ENCODE results near the gene TMEM218.
A peak's percentile ranks its signal among the peaks of the same experiment; 100 is the strongest.

TMEM218 gene

GRCh38 chr11:125141686-125142535 lies 30.5 kb upstream of the TMEM218 start:
- no peak for DNase-seq (ENCODE audit: low read depth)
- H3K4me3 ChIP-seq (ENCODE audit: control insufficient read depth, low read depth, low read length) = no peak overlapping the region
- TF ChIP-seq, protein P1, sequence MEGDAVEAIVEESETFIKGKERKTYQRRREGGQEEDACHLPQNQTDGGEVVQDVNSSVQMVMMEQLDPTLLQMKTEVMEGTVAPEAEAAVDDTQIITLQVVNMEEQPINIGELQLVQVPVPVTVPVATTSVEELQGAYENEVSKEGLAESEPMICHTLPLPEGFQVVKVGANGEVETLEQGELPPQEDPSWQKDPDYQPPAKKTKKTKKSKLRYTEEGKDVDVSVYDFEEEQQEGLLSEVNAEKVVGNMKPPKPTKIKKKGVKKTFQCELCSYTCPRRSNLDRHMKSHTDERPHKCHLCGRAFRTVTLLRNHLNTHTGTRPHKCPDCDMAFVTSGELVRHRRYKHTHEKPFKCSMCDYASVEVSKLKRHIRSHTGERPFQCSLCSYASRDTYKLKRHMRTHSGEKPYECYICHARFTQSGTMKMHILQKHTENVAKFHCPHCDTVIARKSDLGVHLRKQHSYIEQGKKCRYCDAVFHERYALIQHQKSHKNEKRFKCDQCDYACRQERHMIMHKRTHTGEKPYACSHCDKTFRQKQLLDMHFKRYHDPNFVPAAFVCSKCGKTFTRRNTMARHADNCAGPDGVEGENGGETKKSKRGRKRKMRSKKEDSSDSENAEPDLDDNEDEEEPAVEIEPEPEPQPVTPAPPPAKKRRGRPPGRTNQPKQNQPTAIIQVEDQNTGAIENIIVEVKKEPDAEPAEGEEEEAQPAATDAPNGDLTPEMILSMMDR (IDR thresholded peaks at IDR 0.05; ENCODE audit: control insufficient read depth, insufficient read depth, low read depth, low read length, missing control alignments) = peak; percentile 93

- TF ChIP-seq, protein P1 (IDR thresholded peaks at IDR 0.05; ENCODE audit: control insufficient read depth, insufficient read depth, low read depth, low read length, missing control alignments) = no peak
- no peak overlapping the region for H3K4me3 ChIP-seq (ENCODE audit: control insufficient read depth, low read depth, low read length)
- DNase-seq (ENCODE audit: low read depth) = no peak
Measured at GRCh38 chr11:125141178-125141577, 29.8 kb upstream of the TMEM218 start.

DNA sequence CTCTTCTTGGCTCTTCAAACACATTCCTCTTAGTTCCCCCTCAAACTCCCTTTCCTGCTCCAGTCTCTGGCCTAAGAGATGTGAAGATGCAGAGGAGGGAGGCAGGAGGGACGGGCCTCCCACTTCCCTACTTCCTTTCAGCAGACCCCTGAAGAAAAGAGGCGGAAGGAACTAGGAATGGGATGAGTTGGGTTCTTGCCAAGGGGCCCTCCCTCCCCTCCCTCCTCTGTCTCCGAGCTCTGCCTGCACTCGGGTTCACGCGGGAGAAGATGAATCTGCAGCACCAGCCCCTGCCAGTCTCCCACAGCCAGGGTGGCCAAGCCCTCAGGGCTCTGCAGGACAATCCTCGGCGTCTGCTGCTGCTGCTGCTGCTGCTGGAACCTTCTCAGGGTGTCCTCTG lies 28.8 kb upstream of the TMEM218 start:
- no peak for DNase-seq (ENCODE audit: low read depth)
- H3K4me3 ChIP-seq (ENCODE audit: control insufficient read depth, low read depth, low read length) = no peak overlapping the region
- TF ChIP-seq, protein P1 (IDR thresholded peaks at IDR 0.05; ENCODE audit: control insufficient read depth, insufficient read depth, low read depth, low read length, missing control alignments) = no peak

DNA sequence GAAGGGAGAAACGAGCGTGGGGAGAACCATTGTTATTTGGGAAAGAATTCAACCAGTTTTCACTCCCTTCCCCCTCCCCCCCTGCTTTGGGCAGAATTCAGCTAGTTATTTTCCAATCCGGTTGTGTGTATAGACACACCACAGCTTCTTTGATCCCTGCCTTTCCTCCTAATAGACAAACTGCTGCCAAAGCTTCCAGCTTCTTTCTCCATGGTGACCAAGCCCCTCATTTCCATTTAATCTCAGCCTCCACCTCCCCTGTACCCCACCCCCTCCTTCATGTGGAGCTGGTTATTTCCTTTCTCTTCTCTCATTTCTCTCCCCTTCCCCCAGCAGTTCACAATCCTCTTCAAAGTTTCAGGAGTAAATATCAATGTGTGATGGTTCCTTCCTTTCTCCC lies 28.4 kb upstream of the TMEM218 start:
- no peak overlapping the region for H3K4me3 ChIP-seq (ENCODE audit: control insufficient read depth, low read depth, low read length)
- no peak for DNase-seq (ENCODE audit: low read depth)
- TF ChIP-seq, protein P1 (IDR thresholded peaks at IDR 0.05; ENCODE audit: control insufficient read depth, insufficient read depth, low read depth, low read length, missing control alignments) = no peak

- no peak for DNase-seq (ENCODE audit: low read depth)
- TF ChIP-seq, protein P1 (IDR thresholded peaks at IDR 0.05; ENCODE audit: control insufficient read depth, insufficient read depth, low read depth, low read length, missing control alignments) = no peak
- H3K4me3 ChIP-seq (ENCODE audit: control insufficient read depth, low read depth, low read length) = no peak overlapping the region
Measured at GRCh38 chr11:125138966-125139365, 27.5 kb upstream of the TMEM218 start.

GRCh38 chr11:125136001-125136400 lies 24.6 kb upstream of the TMEM218 start:
- no peak overlapping the region for H3K4me3 ChIP-seq (ENCODE audit: control insufficient read depth, low read depth, low read length)
- TF ChIP-seq, protein P1 (IDR thresholded peaks at IDR 0.05; ENCODE audit: control insufficient read depth, insufficient read depth, low read depth, low read length, missing control alignments) = no peak
- DNase-seq (ENCODE audit: low read depth) = no peak

Data from AG09309 (cell line).